ENCODE results near the gene DGCR8.

DGCR8 gene

GRCh38 chr22:20124083-20124787, 44.2 kb downstream of the DGCR8 start:
- DNase-seq (ENCODE audit: low read depth, low spot score), result no peak

GRCh38 chr22:20125201-20126174, 45.4 kb downstream of the DGCR8 start:
- no peak for DNase-seq (ENCODE audit: low read depth, low spot score)

GRCh38 chr22:20126284-20127029, 46.4 kb downstream of the DGCR8 start:
- DNase-seq (ENCODE audit: low read depth, low spot score), result no peak

GRCh38 chr22:20127318-20127868, 47.4 kb downstream of the DGCR8 start:
- no peak for DNase-seq (ENCODE audit: low read depth, low spot score)

DNA sequence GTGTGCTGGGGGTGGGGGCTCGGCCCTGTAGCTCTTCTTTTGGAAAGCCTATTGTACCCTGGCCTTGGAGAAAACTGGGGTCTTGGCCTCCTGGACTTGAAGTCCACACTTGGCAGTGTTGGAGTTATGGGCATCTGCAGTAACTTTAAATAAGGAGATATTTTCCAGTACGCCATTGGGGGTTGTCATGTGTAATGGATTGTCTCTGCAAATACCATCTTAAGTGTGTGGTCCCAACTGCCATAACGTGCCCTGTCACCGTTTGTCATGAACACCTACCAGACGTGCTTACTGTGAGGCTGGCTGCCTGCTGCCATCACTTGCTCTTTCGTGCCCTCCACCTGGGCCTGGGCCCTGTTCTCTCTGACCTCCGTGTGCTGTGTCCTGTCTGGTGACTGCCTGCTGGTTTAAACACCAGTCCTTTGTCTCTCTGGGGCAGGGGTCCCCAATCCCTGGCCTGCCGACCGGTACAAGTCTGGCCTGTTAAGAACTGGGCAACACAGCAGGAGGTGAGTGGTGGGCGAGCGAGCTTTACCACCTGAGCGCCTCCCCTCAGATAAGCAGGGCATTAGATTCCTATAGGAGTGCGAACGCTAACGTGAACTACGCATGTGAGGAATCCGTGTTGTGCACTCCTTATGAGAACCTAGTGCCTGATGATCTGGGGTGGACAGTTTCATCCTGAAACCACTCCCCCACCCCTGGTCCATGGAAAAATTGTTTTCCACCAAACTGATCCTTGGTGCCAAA, 48.0 kb downstream of the DGCR8 start:
- DNase-seq (ENCODE audit: low read depth, low spot score), result no peak

DNA sequence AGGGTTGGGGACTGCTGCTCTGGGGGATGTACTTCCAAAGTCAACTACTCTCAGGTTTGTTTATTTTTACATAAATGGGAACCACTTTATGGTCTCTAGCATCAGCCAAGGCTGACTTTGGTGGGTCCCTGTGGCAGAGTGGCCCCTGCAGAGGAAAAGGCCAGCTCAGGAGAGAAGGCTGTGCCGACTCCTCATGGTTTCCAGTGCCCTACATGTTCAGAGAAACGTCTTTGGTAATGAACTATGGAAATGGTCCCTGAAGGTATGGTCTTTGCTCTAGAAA, 48.5 kb downstream of the DGCR8 start:
- no peak for DNase-seq (ENCODE audit: low read depth, low spot score)

- peak; percentile 26 for DNase-seq (ENCODE audit: low read depth, low spot score)
Observed at GRCh38 chr22:20128902-20129746, 49.1 kb downstream of the DGCR8 start.

DNA sequence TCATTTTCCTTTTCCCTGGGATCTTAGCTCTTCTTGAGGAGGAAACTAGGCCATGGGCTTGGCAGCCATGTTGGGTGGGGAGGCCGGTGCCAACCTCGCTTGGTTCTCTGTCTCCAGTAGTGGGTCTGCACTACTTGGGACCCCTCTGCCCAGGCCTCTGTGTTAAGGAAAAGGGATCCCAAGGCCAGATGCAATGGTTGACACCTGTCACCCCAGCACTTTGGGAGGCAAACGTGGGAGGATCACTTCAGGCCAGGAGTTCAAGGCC, 49.6 kb downstream of the DGCR8 start:
- DNase-seq (ENCODE audit: low read depth, low spot score), result no peak

- DNase-seq (ENCODE audit: low read depth, low spot score), result no peak
Observed at GRCh38 chr22:20130319-20130718, 50.3 kb downstream of the DGCR8 start.

GRCh38 chr22:20130731-20131596, 50.9 kb downstream of the DGCR8 start:
- peak; percentile 91 for DNase-seq (ENCODE audit: low read depth, low spot score)

DNA sequence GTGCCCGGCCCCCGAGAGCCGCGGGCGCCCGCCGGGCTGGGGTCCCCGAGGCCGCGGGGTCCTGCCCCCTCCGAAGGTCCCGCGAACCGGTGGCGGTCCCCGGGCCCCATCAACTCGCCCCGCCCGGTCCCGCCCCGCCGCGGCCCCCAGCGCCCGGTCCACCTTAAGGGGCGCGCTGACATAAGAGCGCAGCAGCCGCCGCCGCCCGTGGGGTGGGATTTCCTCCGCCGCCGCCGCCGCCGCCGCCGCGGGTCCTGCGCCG, 51.5 kb downstream of the DGCR8 start, which contains the start of gene ZDHHC8:
TSS of gene ZDHHC8 (plus strand) at position 208 of the 262 bp plus-strand sequence. CDS start 144 bp downstream, outside the sequence.
- no peak for DNase-seq (ENCODE audit: low read depth, low spot score)

GRCh38 chr22:20131859-20132685, 52.0 kb downstream of the DGCR8 start:
- DNase-seq (ENCODE audit: low read depth, low spot score), result peak; percentile 66

DNA sequence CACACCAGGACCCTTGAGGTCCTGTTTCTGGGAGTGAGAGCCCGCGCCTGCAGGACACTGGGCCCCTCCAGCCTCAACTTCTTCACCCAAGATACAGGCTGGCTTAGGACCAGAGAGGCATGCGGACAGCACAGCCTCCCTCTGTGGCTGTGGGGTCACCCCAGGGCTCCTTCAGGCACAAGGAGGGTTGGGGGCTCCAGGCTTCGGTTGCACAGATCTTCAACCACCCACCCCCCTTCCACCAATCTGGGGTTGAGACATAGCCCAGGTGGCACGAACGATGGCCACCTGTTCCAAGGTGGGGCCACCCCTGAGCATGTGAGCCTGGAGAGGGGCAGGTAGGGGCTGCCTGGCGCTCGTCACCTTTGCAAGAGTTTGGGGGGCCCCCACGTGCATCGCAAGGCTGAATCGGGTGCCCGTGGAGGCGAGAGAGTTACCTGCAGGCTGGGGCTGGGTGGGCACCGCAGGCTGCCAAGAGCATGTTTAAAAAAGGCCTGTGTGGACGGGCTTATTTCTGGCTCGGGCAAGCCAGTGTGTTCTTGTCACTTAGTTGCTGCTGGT, 52.7 kb downstream of the DGCR8 start:
- no peak for DNase-seq (ENCODE audit: low read depth, low spot score)

GRCh38 chr22:20133930-20134549, 54.0 kb downstream of the DGCR8 start:
- no peak for DNase-seq (ENCODE audit: low read depth, low spot score)

- DNase-seq (ENCODE audit: low read depth, low spot score), result no peak
Observed at GRCh38 chr22:20135265-20135664, 55.2 kb downstream of the DGCR8 start.

DNA sequence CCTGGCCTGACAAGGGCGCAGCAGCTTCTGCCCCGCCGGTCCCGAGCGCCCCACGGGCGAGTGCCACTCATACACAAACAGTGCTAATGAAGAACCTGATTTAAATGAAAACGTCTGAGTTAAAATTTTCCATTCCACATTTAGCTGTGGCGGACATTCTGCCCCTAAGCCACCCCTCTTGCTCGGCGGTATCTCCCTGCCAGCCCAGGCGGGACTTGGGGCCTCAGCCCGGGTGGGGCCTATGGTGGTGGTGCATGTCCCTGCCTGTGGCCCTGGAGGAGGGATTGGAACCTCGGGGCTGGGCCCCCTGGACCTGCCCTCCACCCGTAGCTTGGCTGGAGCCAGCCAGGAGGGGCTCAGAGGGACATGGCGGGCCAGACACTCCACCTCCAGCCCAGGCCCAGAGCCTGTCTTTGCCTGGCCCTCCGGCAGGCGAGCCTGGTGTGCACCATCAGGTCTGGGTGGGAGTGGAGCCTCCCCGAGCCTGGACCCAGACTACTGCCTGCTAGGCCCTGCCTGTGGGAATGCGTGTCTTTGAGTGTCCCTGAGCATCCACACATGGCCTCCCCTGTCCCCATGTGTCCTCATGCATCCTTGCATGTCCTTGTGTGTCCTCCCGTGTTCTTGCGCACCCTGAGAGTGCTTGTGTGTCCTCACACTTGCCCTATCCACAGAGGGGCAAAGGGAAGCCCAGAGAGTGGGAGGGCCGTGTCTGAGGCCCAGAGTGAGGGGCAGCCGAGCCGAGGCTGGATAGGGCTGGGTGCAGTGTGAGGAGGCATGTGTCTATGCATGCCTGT, 56.0 kb downstream of the DGCR8 start:
- no peak for DNase-seq (ENCODE audit: low read depth, low spot score)

DNA sequence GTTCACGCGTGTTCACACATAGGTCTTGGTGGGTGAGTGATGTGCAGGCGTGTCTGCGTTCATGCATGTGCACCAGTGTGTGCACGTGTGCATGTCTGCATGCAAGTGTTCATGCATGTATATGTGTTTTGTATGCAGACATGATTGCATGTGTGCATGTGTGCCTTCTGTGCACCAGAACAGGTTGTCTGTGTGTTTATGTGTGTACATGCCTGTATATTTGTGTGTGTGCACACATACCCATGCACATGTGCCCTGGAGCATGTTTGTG, 56.5 kb downstream of the DGCR8 start:
- no peak for DNase-seq (ENCODE audit: low read depth, low spot score)

DNA sequence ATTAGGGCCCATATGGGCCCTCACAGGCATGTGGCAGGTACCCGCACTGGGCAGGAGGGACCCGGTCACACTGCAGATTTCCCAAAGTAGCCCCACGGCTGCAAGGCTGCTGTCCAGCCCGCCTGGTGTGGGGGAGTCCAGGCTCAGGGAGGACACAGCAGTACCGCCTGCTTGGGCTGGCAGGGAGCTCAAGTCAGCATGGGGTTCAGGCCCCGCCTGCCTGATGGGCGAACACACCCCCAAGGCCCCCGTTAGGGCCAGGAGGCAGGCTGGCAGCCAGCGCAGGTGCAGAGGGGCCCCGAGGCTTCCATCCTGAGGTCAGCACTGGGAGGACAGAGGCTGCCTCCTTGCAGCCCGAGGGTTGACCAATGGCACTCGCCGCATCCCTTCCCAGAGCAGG, 57.1 kb downstream of the DGCR8 start:
- no peak for DNase-seq (ENCODE audit: low read depth, low spot score)
